ENCODE data around the gene HMX3. TPM values are rescaled to one million over a fixed set of nuclear protein-coding genes. Genes with fewer than 3 reads are reported as not detected.
A peak's percentile ranks its signal among the peaks of the same experiment; 100 is the strongest.

Gene HMX3
- total RNA-seq, 1 donor from 2014 or later, result not detected

DNA sequence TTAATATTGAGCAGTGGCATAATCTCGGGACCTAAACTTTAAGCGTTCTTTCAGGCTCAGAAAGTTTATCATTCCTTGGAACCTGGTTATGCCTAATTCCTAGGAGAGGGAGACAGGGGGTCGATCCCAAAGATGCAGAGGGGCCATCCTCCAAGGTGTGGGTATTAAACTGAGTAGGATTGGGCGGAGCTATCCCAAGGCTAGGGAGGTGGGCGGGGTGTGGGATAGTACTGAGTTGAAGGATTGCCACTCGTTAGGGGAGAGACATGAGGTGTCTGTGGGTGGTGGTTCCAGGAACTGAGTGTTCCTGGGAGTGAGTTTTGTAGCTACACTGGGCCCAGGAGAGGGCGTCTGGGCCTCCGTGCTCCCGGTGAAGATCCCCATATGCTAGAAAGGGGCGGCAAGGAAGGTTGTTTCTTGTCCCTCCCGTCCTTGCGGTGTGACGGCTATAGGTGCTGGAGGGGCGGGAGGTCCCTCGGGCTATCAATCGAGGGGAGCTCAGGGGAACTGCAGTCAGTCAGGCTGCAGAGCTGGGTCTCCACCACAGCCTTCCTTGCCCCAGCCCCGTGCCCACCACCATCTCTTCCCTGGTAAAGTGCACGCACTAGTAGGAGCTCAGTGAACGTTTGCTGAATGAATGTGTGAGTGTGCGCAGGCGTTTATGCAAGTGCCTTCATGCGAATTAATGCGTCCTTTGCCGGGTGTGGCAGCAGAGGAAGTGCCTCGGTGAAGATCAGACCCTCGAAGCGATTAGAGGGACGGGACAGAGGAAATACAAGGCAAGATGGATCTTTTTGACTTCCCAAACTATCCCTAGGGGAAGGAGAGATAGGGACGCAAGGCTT lies 9.1 kb downstream of the HMX3 start:
- Mint-ChIP-seq H3K4me1 (ENCODE audit: unreplicated experiment) (peaks cover 30% of the 10 kb centered on the region), H3K36me3 (ENCODE audit: low read depth, unreplicated experiment) (no peaks in the 10 kb centered on the region), H3K9me3 (ENCODE audit: unreplicated experiment) (no peaks in the 10 kb centered on the region), H3K27me3 (ENCODE audit: unreplicated experiment) (peaks cover 47% of the 10 kb centered on the region), H3K27ac (ENCODE audit: unreplicated experiment) (no peak overlapping the region), H3K4me3 (ENCODE audit: unreplicated experiment) (no peak overlapping the region)
- TF ChIP-seq CTCF (IDR thresholded peaks at IDR 0.05; ENCODE audit: unreplicated experiment), result no peak
- DNase-seq (ENCODE audit: low spot score), result no peak

DNA sequence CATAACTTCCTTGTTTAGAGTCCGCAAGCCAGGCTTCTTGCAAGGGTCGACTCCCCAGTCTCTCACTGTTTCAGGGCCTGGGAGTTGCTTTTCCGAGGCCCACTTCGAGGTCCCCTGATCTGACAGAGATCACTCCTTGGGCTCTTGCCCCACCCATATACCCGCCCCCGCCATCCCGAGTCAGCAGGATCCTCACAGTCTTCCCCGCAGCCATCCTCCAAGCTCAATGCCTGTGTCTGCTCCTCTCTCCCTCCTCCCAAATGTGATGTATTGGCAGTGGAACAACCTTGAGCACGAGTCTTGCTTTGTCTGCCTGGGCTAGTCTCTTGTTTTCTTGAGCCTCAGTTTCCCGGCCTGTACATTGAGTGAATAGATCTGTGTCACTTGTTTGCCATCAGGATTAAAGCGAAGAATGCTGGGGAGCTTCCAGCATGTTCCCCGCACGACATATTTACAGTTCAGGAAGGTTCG lies 9.8 kb downstream of the HMX3 start:
- Mint-ChIP-seq H3K9me3 (ENCODE audit: unreplicated experiment) (no peaks in the 10 kb centered on the region), H3K36me3 (ENCODE audit: low read depth, unreplicated experiment) (no peaks in the 10 kb centered on the region), H3K27me3 (ENCODE audit: unreplicated experiment) (peaks cover 47% of the 10 kb centered on the region), H3K27ac (ENCODE audit: unreplicated experiment) (no peak overlapping the region), H3K4me1 (ENCODE audit: unreplicated experiment) (peaks cover 33% of the 10 kb centered on the region), H3K4me3 (ENCODE audit: unreplicated experiment) (no peak overlapping the region)
- no peak for DNase-seq (ENCODE audit: low spot score)
- no peak for TF ChIP-seq CTCF (IDR thresholded peaks at IDR 0.05; ENCODE audit: unreplicated experiment)

DNA sequence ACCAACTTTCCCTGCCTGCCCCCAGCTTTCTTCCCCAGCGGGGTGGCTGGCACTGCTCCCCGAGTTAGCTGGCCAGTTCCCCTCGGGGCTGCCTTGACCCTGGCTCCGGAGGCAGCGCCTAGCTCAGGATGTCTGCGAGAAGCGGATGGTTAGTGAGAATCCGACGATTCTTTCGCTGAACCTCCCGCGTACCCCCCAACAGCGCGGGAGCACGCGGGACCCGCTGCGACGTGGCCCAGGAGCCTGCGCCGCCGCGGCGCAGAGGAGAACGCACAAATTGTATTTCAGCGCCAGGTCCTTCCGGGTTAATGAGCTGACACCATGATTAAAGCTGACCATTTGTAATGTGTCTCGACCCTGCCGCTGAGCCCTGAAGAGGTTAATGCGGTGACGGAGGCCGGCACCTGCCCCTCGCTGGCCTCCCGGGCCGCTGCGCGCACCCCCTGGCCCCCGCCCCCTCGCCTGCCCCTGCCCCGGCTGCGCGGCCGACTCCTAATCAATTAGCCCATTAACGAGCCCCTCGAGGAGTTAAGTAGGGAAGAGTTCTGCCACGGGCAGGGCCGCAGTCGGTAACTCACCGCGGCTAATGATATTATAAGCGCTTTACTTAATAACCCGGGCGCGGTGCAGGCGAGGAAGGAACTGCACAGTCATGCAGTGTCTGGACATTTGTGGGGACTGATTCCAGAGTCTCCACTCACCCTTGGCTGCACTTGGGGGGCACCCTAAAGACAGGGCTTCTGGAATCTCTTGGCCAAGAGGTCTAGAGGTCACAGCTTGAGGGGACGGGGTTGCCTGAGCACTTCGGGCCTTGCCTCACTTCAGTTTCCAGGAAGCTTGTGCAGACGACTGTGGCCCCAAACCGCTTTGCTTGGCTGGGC lies 10.5 kb downstream of the HMX3 start:
- H3K27ac Mint-ChIP-seq (ENCODE audit: unreplicated experiment), result no peak overlapping the region
- H3K27me3 Mint-ChIP-seq (ENCODE audit: unreplicated experiment), result peaks cover 43% of the 10 kb centered on the region
- H3K4me3 Mint-ChIP-seq (ENCODE audit: unreplicated experiment), result no peak overlapping the region
- no peaks in the 10 kb centered on the region for H3K9me3 Mint-ChIP-seq (ENCODE audit: unreplicated experiment)
- peaks cover 33% of the 10 kb centered on the region for H3K4me1 Mint-ChIP-seq (ENCODE audit: unreplicated experiment)
- H3K36me3 Mint-ChIP-seq (ENCODE audit: low read depth, unreplicated experiment), result no peaks in the 10 kb centered on the region
- TF ChIP-seq CTCF (IDR thresholded peaks at IDR 0.05; ENCODE audit: unreplicated experiment), result no peak
- DNase-seq (ENCODE audit: low spot score), result no peak

- H3K27ac Mint-ChIP-seq (ENCODE audit: unreplicated experiment), result no peak overlapping the region
- peak overlapping the region; percentile 71 for H3K4me3 Mint-ChIP-seq (ENCODE audit: unreplicated experiment)
- H3K9me3 Mint-ChIP-seq (ENCODE audit: unreplicated experiment), result no peaks in the 10 kb centered on the region
- TF ChIP-seq CTCF (IDR thresholded peaks at IDR 0.05; ENCODE audit: unreplicated experiment), result no peak
- peaks cover 35% of the 10 kb centered on the region for H3K27me3 Mint-ChIP-seq (ENCODE audit: unreplicated experiment)
- H3K4me1 Mint-ChIP-seq (ENCODE audit: unreplicated experiment), result peaks cover 38% of the 10 kb centered on the region
- no peak for DNase-seq (ENCODE audit: low spot score)
- H3K36me3 Mint-ChIP-seq (ENCODE audit: low read depth, unreplicated experiment), result no peaks in the 10 kb centered on the region
These were observed 11.3 kb downstream of the HMX3 start for GRCh38 chr10:123146894-123147634.
